Retinal pigment epithelial cell (primary cell): Measurements from ENCODE around the gene EPM2A.

Experiments
- DNase-seq: peaks from one replicate; pipeline ENCODE4 v3.0.0-alpha.2; 2010; ENCODE audit warnings: low read depth
- H3K4me3 ChIP-seq: 2 replicates; pipeline ENCODE4 v1.5.1; 2011; ENCODE audit warnings: mild to moderate bottlenecking, low read length, control low read depth, moderate library complexity
- TF ChIP-seq, protein P1 (sequence below): conservative IDR thresholded peaks from 2 replicates; pipeline ENCODE4 v1.5.1; 2011; ENCODE audit warnings: low read depth, low read length, control low read depth, inconsistent platforms

Gene EPM2A

DNA sequence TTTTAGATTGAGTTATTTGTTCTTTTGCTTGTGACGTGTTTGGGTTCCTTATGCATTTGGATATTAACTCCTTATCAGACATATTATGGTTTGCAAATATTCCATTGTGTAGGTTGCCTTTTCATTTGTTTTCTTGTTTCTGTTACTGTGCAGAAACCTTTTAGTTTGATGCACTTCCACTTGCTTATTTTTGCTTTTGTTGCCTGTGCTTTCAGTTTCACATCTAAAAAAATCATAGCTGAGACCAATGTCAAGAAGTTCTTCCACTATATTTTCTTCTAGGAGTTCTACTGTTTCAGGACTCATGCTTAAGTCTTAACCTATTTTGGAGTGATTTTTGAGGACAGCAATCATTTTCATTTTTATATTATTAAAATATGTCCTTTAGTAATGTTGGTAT is 113.5 kb downstream of the EPM2A start:
- no peak for DNase-seq
- TF ChIP-seq, protein P1, sequence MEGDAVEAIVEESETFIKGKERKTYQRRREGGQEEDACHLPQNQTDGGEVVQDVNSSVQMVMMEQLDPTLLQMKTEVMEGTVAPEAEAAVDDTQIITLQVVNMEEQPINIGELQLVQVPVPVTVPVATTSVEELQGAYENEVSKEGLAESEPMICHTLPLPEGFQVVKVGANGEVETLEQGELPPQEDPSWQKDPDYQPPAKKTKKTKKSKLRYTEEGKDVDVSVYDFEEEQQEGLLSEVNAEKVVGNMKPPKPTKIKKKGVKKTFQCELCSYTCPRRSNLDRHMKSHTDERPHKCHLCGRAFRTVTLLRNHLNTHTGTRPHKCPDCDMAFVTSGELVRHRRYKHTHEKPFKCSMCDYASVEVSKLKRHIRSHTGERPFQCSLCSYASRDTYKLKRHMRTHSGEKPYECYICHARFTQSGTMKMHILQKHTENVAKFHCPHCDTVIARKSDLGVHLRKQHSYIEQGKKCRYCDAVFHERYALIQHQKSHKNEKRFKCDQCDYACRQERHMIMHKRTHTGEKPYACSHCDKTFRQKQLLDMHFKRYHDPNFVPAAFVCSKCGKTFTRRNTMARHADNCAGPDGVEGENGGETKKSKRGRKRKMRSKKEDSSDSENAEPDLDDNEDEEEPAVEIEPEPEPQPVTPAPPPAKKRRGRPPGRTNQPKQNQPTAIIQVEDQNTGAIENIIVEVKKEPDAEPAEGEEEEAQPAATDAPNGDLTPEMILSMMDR = no peak
- H3K4me3 ChIP-seq = no peak overlapping the region

DNA sequence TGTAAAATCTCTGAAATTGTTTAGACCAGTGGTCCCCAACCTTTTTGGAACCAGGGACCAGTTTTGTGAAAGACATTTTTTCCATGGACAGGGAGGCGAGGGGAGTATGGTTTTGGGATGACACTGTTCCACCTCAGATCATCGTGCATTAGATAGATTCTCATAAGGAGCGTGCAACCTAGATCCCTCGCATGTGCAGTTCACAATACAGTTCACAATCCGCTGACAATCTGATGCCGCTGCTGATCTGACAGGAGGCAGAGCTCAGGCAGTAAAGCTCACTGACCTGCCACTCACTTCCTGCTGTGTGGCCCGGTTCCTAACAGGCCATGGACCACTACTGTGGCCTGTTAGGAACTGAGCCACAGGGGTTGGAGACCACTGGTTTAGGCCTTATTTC is 115.2 kb downstream of the EPM2A start:
- H3K4me3 ChIP-seq = no peak overlapping the region
- TF ChIP-seq, protein P1 = no peak
- DNase-seq = no peak

DNA sequence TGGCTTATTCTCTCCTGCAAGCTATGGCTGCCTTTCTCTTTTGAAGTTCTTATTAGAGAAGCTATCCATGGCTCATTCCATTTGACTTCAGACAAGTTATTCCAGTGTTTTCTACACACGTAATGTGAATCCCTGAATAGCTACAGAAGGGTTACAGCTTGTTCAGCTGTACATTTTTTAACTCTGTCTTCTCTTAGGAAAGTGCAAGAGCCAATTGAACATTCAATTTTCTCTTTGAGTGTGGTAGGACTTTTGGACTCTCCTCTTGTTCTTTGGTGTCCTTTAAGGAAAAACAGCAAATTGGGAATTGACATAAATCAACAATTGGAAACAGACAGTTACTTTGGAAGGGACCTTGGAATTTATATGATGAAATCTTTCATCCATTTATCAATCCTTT is 125.8 kb downstream of the EPM2A start:
- TF ChIP-seq, protein P1 = no peak
- DNase-seq = no peak
- no peak overlapping the region for H3K4me3 ChIP-seq

DNA sequence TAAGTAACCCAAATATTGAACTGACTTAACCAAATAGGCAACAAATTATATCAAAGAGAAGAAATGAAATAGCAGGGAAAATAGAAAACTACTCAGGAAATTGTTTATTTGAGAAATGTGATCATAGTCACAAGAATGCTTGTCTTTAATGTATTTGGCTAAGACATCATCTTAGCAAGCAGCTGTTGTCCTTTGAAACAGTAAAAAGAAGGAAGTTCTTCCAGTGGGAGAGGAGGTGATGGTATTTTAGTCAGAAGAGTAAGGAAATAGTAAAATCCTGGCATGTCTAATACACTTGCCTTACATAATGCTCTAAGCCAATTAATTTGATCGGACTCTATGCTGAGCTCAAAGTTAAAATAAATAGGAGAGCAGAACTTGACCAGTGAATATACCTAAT is 126.5 kb downstream of the EPM2A start:
- no peak for DNase-seq
- TF ChIP-seq, protein P1 = no peak
- no peak overlapping the region for H3K4me3 ChIP-seq

DNA sequence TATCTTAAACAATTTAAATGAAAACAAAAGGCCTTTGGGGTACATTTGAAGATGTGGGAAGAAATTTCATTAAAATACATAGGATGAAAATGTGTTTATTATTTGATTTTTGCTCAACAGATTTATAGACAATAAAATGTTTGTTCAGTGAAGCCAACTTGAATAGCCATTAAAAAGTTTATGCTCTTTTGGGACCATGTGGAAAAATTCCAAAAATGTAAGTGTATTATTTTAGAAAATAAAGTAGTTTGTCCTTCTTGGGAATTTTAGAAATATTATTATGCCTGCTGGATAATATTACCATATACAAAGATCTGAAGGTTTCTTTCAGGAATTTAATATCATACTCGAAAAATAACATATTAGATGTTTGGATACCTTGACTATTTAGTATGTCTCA is 131.3 kb downstream of the EPM2A start:
- TF ChIP-seq, protein P1 = no peak
- H3K4me3 ChIP-seq = no peak overlapping the region
- no peak for DNase-seq

DNA sequence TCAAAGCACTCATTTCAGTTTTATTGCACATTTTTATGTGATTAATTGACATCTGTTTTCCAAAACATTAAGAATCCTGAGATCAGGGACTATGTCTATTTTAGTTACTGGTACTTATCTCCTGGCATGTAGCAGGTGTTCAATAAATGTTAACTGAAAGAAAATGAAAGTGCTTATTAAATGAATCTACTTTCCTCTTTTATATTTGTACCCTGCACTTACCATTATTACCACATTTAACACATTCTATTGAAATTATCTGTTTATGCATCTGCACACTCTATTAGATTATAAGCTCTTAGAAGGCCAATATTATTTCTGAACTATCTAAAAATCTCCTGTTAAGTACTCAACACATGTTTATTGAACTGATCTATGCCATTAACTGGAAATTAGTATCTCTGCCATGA is 131.9 kb downstream of the EPM2A start:
- TF ChIP-seq, protein P1 = no peak
- H3K4me3 ChIP-seq = no peak overlapping the region
- no peak for DNase-seq

DNA sequence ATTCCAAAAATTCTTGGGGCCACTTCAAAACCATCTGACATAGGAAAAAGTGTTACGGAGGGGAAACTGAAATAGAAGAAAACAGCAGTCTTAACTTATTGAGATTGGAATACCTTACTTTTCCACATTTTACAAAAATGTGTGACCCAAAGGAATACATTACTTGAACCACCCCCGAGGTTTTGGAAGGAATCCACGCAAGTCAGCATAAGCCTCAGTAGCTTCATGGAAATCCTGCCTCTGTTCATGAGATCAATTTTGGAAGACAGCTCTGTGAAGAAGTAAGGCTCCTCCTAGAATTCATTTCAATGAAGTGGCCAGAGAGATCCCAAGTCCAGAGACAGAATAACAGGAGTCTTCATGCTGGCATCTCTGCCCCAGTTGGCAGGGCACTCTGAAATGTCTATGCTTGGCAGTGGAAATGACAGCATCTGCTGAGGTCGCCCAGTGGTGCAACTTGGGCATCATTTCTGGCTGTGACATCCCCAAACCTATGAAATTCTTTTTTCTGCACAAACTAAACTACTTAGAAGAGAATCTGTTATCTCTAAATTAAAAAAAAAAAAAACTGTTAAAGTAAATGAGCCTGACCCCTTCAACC is 132.5 kb downstream of the EPM2A start:
- no peak overlapping the region for H3K4me3 ChIP-seq
- TF ChIP-seq, protein P1 = no peak
- DNase-seq = no peak
